K562 (cell line): Measurements from ENCODE around the gene RFPL2.

Experiments used
- EP300 ChIP-seq: IDR thresholded peaks from 2 replicates; pipeline ENCODE4 v1.6.1; 2012; ENCODE audit warnings: low read length, improper control_type of control experiment
- TBP ChIP-seq: optimal IDR thresholded peaks from 2 replicates; pipeline ENCODE3; 2011; ENCODE audit warnings: low read depth, low read length, improper control_type of control experiment
- ZBTB8A ChIP-seq: fragments of 450-650 bp; IDR thresholded peaks from 2 replicates; pipeline ENCODE4 v1.6.1; 2018; ENCODE audit warnings: mild to moderate bottlenecking, moderate library complexity; ENCODE audit not compliant: partially characterized antibody
- ZNF347 ChIP-seq: fragments of 450-650 bp; formaldehyde crosslinking; IDR thresholded peaks from 2 replicates; pipeline ENCODE4 v1.4.0; 2020; ENCODE audit warnings: low read depth, mild to moderate bottlenecking, moderate library complexity
- TF ChIP-seq, protein P1 (sequence below), 3 experiments: IDR thresholded peaks in 2 of 3; conservative IDR thresholded peaks in 1 of 3; 2 replicates each; pipeline ENCODE4 v1.5.1; 2011 to 2012; ENCODE audit warnings: low read length in 3 of 3, mild to moderate bottlenecking in 3 of 3, control low read depth in 2 of 3, improper control_type of control experiment in 1 of 3, inconsistent platforms in 1 of 3, low read depth in 1 of 3, mixed read lengths in 1 of 3, moderate library complexity in 1 of 3; ENCODE audit not compliant: insufficient read depth in 2 of 3
- TF ChIP-seq, protein P2 (sequence below): sonication (generic); formaldehyde crosslinking; IDR thresholded peaks from 2 replicates; pipeline ENCODE4 v1.8.0; 2022; ENCODE audit warnings: missing genetic modification reagents, mild to moderate bottlenecking, borderline replicate concordance

DNA sequence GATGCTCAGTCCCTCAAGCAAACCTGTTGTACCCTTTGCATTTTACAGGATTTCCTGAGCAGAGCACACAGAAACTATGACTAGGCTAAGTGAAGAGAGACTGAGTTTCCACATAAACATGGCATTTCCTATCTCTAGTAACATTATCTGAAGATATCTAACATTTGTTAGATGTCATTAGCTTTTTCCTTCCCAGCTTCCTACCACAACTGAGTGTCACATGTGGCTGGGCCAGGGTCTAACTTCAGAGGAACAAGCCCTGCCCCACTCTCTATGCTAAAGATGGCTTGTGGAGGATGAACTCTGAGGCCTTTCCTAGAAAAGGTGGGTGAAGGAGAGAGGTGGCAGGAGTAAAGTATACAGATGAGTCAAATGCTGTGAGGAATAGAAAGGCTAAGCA lies 62.3 kb downstream of the RFPL2 start:
- TF ChIP-seq ZBTB8A (no peak), ZNF347 (CRISPR knock-in tag) (no peak), TBP (no peak), EP300 (no peak)
- TF ChIP-seq, protein P1, sequence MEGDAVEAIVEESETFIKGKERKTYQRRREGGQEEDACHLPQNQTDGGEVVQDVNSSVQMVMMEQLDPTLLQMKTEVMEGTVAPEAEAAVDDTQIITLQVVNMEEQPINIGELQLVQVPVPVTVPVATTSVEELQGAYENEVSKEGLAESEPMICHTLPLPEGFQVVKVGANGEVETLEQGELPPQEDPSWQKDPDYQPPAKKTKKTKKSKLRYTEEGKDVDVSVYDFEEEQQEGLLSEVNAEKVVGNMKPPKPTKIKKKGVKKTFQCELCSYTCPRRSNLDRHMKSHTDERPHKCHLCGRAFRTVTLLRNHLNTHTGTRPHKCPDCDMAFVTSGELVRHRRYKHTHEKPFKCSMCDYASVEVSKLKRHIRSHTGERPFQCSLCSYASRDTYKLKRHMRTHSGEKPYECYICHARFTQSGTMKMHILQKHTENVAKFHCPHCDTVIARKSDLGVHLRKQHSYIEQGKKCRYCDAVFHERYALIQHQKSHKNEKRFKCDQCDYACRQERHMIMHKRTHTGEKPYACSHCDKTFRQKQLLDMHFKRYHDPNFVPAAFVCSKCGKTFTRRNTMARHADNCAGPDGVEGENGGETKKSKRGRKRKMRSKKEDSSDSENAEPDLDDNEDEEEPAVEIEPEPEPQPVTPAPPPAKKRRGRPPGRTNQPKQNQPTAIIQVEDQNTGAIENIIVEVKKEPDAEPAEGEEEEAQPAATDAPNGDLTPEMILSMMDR (IDR thresholded peaks at IDR 0.05 in 2 of 3, conservative IDR thresholded peaks at IDR 0.05 in 1 of 3; ENCODE audit: insufficient read depth in 2 of 3, low read depth in 1 of 3, low read length in 3 of 3): no peak
- TF ChIP-seq, protein P2, sequence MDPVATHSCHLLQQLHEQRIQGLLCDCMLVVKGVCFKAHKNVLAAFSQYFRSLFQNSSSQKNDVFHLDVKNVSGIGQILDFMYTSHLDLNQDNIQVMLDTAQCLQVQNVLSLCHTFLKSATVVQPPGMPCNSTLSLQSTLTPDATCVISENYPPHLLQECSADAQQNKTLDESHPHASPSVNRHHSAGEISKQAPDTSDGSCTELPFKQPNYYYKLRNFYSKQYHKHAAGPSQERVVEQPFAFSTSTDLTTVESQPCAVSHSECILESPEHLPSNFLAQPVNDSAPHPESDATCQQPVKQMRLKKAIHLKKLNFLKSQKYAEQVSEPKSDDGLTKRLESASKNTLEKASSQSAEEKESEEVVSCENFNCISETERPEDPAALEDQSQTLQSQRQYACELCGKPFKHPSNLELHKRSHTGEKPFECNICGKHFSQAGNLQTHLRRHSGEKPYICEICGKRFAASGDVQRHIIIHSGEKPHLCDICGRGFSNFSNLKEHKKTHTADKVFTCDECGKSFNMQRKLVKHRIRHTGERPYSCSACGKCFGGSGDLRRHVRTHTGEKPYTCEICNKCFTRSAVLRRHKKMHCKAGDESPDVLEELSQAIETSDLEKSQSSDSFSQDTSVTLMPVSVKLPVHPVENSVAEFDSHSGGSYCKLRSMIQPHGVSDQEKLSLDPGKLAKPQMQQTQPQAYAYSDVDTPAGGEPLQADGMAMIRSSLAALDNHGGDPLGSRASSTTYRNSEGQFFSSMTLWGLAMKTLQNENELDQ (CRISPR knock-in tag): no peak
